Breast epithelium (tissue), 4 donors: ENCODE data around the gene COTL1. TPM values are rescaled to one million over a fixed set of nuclear protein-coding genes. Genes with fewer than 3 reads are reported as not detected.

Source experiments
- DNase-seq, 2 donors: peaks; one replicate each; pipeline ENCODE4 v3.0.0-alpha.2; 2019; ENCODE audit warnings: low spot score in 2 of 2
- H3K27ac ChIP-seq, 2 donors: fragments of 200-600 bp; sonication (generic) in 1 of 2; one replicate each; pipeline ENCODE4 v1.5.1; 2016 to 2019; ENCODE audit warnings: mild to moderate bottlenecking in 1 of 2
- H3K27me3 ChIP-seq, 2 donors: fragments of 200-600 bp; sonication (generic) in 1 of 2; one replicate each; pipeline versions ENCODE4 v1.5.1 to v1.6.0; 2017 to 2019; ENCODE audit warnings: control low read depth in 1 of 2, mild to moderate bottlenecking in 1 of 2
- H3K36me3 ChIP-seq: fragments of 200-600 bp; one replicate; pipeline ENCODE4 v1.5.1; 2019
- H3K4me1 ChIP-seq, 2 donors: fragments of 200-600 bp; sonication (generic); one replicate each; pipeline ENCODE4 v1.5.1; 2016 to 2019; ENCODE audit warnings: control low read depth in 1 of 2
- H3K4me3 ChIP-seq, 3 donors: fragments of 200-600 bp; sonication (generic); 1 replicate in 2 of 3; 2 replicates in 1 of 3; pipeline ENCODE4 v1.5.1; 2016 to 2019; ENCODE audit warnings: mild to moderate bottlenecking in 3 of 3, moderate library complexity in 2 of 3
- H3K9me3 ChIP-seq, 2 donors: fragments of 200-600 bp; sonication (generic) in 1 of 2; one replicate each; pipeline ENCODE4 v1.5.1; 2016 to 2019; ENCODE audit warnings: control low read depth in 1 of 2
- CTCF ChIP-seq, 3 donors: fragments of 450-650 bp; IDR thresholded peaks; one replicate each; pipeline ENCODE4 v1.5.1; 2016 to 2017; ENCODE audit warnings: antibody characterized with exemption in 3 of 3, mild to moderate bottlenecking in 3 of 3, moderate library complexity in 3 of 3
- POLR2A ChIP-seq: fragments of 450-650 bp; IDR thresholded peaks from one replicate; pipeline ENCODE4 v1.6.1; 2016; ENCODE audit warnings: antibody characterized with exemption, mild to moderate bottlenecking, moderate library complexity
- POLR2AphosphoS5 ChIP-seq, 3 donors: sonication (generic); formaldehyde crosslinking; IDR thresholded peaks; one replicate each; pipeline ENCODE4 v1.6.1; 2017; ENCODE audit warnings: antibody characterized with exemption in 3 of 3
- intact Hi-C: fragments of 100-400 bp; cut with DNase I; formaldehyde crosslinking; loops from one replicate; pipeline ENCODE4 v1.15.1; 2023; ENCODE audit warnings: low total_unique reads
- total RNA-seq, 3 donors: library from RNA; depleted of rRNA; stranded (reverse); fragments of >200 nt; gene quantifications; one replicate each; pipeline ENCODE4 v1.1.0, GENCODE V29; 2016

Gene COTL1
- total RNA-seq, 3 donors from 2014 or later: 22.0 to 49.2 (median 44.6) TPM

GRCh38 chr16:84593825-84594724 lies 23.8 kb downstream of the COTL1 start:
- Histone ChIP-seq H3K9me3 (no peaks in the 10 kb centered on the region), H3K27me3 (no peaks in the 10 kb centered on the region), H3K36me3 (no peaks in the 10 kb centered on the region), H3K4me3 (no peak overlapping the region), H3K27ac (peak overlapping the region in 1 of 2 donors; percentile 23), H3K4me1 (peaks cover 0 to 3% of the 10 kb centered on the region in 2 donors)
- intact Hi-C loops: loop anchor here (10.0 kb wide), 1 partner anchor 69 kb away; no protein-coding TSS in a partner anchor
- no peak for DNase-seq
- TF ChIP-seq POLR2AphosphoS5 (IDR thresholded peaks at IDR 0.05) (no peak), POLR2A (no peak), CTCF (IDR thresholded peaks at IDR 0.05) (no peak)

- DNase-seq: no peak
- intact Hi-C loops: loop anchor here (10.0 kb wide), 1 partner anchor 68 kb away; no protein-coding TSS in a partner anchor
- no peak for TF ChIP-seq POLR2A
- TF ChIP-seq CTCF (IDR thresholded peaks at IDR 0.05): no peak
- no peak for TF ChIP-seq POLR2AphosphoS5 (IDR thresholded peaks at IDR 0.05)
- H3K4me3 ChIP-seq: no peak overlapping the region
- no peaks in the 10 kb centered on the region for H3K4me1 ChIP-seq
- H3K36me3 ChIP-seq: no peaks in the 10 kb centered on the region
- H3K27me3 ChIP-seq: no peaks in the 10 kb centered on the region
- no peak overlapping the region for H3K27ac ChIP-seq
- no peaks in the 10 kb centered on the region for H3K9me3 ChIP-seq
Measured at GRCh38 chr16:84592718-84593117, 25.2 kb downstream of the COTL1 start.

GRCh38 chr16:84589975-84590719 lies 27.7 kb downstream of the COTL1 start:
- Histone ChIP-seq H3K4me3 (no peak overlapping the region), H3K27ac (no peak overlapping the region), H3K4me1 (no peaks in the 10 kb centered on the region), H3K36me3 (no peaks in the 10 kb centered on the region), H3K9me3 (no peaks in the 10 kb centered on the region), H3K27me3 (no peaks in the 10 kb centered on the region)
- intact Hi-C loops: loop anchor here (10.0 kb wide), 1 partner anchor 65 kb away; no protein-coding TSS in a partner anchor
- TF ChIP-seq POLR2AphosphoS5 (IDR thresholded peaks at IDR 0.05) (no peak), CTCF (IDR thresholded peaks at IDR 0.05) (no peak), POLR2A (no peak)
- no peak for DNase-seq

GRCh38 chr16:84588991-84589390 lies 28.9 kb downstream of the COTL1 start:
- no peaks in the 10 kb centered on the region for H3K36me3 ChIP-seq
- no peak for DNase-seq
- TF ChIP-seq POLR2A: no peak
- no peak for TF ChIP-seq POLR2AphosphoS5 (IDR thresholded peaks at IDR 0.05)
- TF ChIP-seq CTCF (IDR thresholded peaks at IDR 0.05): no peak
- H3K4me3 ChIP-seq: no peak overlapping the region
- H3K9me3 ChIP-seq: no peaks in the 10 kb centered on the region
- no peak overlapping the region for H3K27ac ChIP-seq
- intact Hi-C loops: no loop called here
- H3K27me3 ChIP-seq: no peaks in the 10 kb centered on the region
- no peaks in the 10 kb centered on the region for H3K4me1 ChIP-seq
